Measurements from ENCODE around the gene SNTA1.
A peak's percentile ranks its signal among the peaks of the same experiment; 100 is the strongest.
"Not testable (repeated sequence)": the region's sequence is repeated elsewhere in the genome, so short reads cannot be mapped to it uniquely, and the experiment has no call there.

The SNTA1 gene

GRCh38 chr20:33456916-33457642, 13.5 kb upstream of the SNTA1 start:
- DNase-seq (ENCODE audit: extremely low spot score), result peak; percentile 84
- peak; percentile 97 for TF ChIP-seq CTCF (IDR thresholded peaks at IDR 0.05; ENCODE audit: control extremely low read depth, extremely low read depth, low read depth, missing control alignments)
- CTCF ChIA-PET, result interaction anchor here (0.7 to 2.2 kb wide), 18 partner anchors 8 to 612 kb away, joined by 3 to 50 read pairs (median 4); partner anchors contain the start of genes ACTL10, CBFA2T2 and SNTA1
- POLR2A ChIA-PET, result not testable (repeated sequence)

- POLR2A ChIA-PET, result no interaction called here
- TF ChIP-seq CTCF (IDR thresholded peaks at IDR 0.05; ENCODE audit: control extremely low read depth, extremely low read depth, low read depth, missing control alignments), result no peak
- no peak for DNase-seq (ENCODE audit: extremely low spot score)
- CTCF ChIA-PET, result no interaction called here
Observed at GRCh38 chr20:33450867-33451266, 7.3 kb upstream of the SNTA1 start.

- ChIA-PET POLR2A (no interaction called here), CTCF (interaction anchor here (0.9 to 2.6 kb wide), 5 partner anchors 11 to 222 kb away, joined by 3 to 9 read pairs (median 6); partner anchors contain the start of gene ACTL10)
- no peak for DNase-seq (ENCODE audit: extremely low spot score)
- TF ChIP-seq CTCF (IDR thresholded peaks at IDR 0.05; ENCODE audit: control extremely low read depth, extremely low read depth, low read depth, missing control alignments), result no peak
Observed at GRCh38 chr20:33445881-33446625, 2.5 kb upstream of the SNTA1 start.

GRCh38 chr20:33444797-33445560, 1.4 kb upstream of the SNTA1 start:
- DNase-seq (ENCODE audit: extremely low spot score), result no peak
- POLR2A ChIA-PET, result no interaction called here

GRCh38 chr20:33443006-33443511, 504 bp downstream of the SNTA1 start:
- POLR2A ChIA-PET, result interaction anchor here (0.6 kb wide), 1 partner anchor 47 kb away, joined by 4 read pairs; the partner anchor contains the start of gene CBFA2T2
- TF ChIP-seq CTCF (IDR thresholded peaks at IDR 0.05; ENCODE audit: control extremely low read depth, extremely low read depth, low read depth, missing control alignments), result no peak
- CTCF ChIA-PET, result interaction anchor here (0.8 to 1.7 kb wide), 6 partner anchors 11 to 225 kb away, joined by 3 to 8 read pairs (median 5); no protein-coding TSS in a partner anchor
- no peak for DNase-seq (ENCODE audit: extremely low spot score)

More at GRCh38 chr20:33444797-33445560, 1.4 kb upstream of the SNTA1 start:
- TF ChIP-seq CTCF (IDR thresholded peaks at IDR 0.05; ENCODE audit: control extremely low read depth, extremely low read depth, low read depth, missing control alignments), result peak; percentile 28
- CTCF ChIA-PET, result interaction anchor here (0.9 to 2.6 kb wide), 9 partner anchors 10 to 223 kb away, joined by 3 to 9 read pairs (median 4); partner anchors contain the start of genes ACTL10 and CDK5RAP1
